ENCODE results near the gene TAS2R20.

DNA sequence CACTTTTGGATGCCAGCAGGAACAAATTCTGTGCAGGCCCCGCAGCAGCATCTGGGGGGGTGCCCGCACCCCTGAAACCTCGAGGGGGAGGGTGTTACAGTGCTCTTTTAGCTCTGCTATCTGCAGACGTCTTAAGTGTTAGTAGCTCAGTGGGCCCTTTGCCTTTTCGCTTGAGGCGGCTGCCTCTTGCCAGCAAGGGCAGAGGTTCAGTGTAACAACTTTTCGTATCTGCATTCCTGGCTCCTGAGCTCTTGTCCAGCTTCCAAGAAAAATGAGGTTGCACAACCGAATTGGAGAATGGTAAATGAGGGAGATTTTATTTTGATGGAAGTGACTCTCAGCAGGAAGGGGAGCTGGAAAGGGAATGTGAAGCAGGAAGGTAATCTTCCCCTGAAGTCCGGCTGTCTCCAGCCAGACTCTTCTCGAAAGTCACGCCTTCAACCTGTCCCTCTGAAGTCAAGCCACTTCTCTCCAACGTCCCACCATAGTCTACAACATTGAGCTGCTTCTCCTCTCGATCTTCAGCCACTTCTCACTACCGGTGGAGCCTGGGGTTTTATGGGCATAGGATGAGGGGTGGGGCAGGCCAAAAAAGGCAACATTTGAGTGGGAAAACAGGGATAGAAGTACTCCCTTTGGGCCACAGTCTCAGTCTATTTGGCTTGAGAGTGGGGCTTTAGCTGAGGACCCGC lies 29.2 kb downstream of the TAS2R20 start:
- TF ChIP-seq, protein P1, sequence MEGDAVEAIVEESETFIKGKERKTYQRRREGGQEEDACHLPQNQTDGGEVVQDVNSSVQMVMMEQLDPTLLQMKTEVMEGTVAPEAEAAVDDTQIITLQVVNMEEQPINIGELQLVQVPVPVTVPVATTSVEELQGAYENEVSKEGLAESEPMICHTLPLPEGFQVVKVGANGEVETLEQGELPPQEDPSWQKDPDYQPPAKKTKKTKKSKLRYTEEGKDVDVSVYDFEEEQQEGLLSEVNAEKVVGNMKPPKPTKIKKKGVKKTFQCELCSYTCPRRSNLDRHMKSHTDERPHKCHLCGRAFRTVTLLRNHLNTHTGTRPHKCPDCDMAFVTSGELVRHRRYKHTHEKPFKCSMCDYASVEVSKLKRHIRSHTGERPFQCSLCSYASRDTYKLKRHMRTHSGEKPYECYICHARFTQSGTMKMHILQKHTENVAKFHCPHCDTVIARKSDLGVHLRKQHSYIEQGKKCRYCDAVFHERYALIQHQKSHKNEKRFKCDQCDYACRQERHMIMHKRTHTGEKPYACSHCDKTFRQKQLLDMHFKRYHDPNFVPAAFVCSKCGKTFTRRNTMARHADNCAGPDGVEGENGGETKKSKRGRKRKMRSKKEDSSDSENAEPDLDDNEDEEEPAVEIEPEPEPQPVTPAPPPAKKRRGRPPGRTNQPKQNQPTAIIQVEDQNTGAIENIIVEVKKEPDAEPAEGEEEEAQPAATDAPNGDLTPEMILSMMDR (IDR thresholded peaks at IDR 0.05), result no peak
- TF ChIP-seq POLR2AphosphoS5 (IDR thresholded peaks at IDR 0.05), result peak in 1 of 3 donors; percentile 14
